Osteoblast (primary cell): ENCODE results near the gene KREMEN1. TPM values are rescaled to one million over a fixed set of nuclear protein-coding genes. Genes with fewer than 3 reads are reported as not detected.
A peak's percentile ranks its signal among the peaks of the same experiment; 100 is the strongest.

ENCODE experiments used
- DNase-seq: peaks from one replicate; pipeline ENCODE4 v3.0.0; 2011; ENCODE audit warnings: low spot score, mixed read lengths; ENCODE audit not compliant: insufficient read length; ENCODE audit errors: missing footprints
- H2AFZ ChIP-seq: 2 replicates; pipeline ENCODE4 v1.6.0; 2011; ENCODE audit warnings: mild to moderate bottlenecking, low read length
- H3K27ac ChIP-seq: 2 replicates; pipeline ENCODE4 v1.5.1; 2011; ENCODE audit warnings: mild to moderate bottlenecking, low read depth, low read length, moderate library complexity
- H3K27me3 ChIP-seq: 2 replicates; pipeline ENCODE4 v1.6.0; 2012; ENCODE audit warnings: mild to moderate bottlenecking, control low read depth, inconsistent platforms, low read length, moderate library complexity; ENCODE audit not compliant: insufficient read depth
- H3K36me3 ChIP-seq: 2 replicates; pipeline ENCODE4 v1.5.1; 2011; ENCODE audit warnings: mild to moderate bottlenecking, low read length, control low read depth, moderate library complexity; ENCODE audit not compliant: insufficient read depth
- H3K4me1 ChIP-seq: 2 replicates; pipeline ENCODE4 v1.5.1; 2011; ENCODE audit warnings: mild to moderate bottlenecking, low read length, control low read depth, moderate library complexity; ENCODE audit not compliant: insufficient read depth
- H3K4me2 ChIP-seq: 2 replicates; pipeline ENCODE4 v1.6.0; 2011; ENCODE audit warnings: mild to moderate bottlenecking, low read length; ENCODE audit not compliant: insufficient read depth
- H3K4me3 ChIP-seq: fragments of 200-600 bp; sonication (generic); 3 replicates; pipeline ENCODE4 v1.5.1; 2012; ENCODE audit warnings: mild to moderate bottlenecking, low read length, inconsistent platforms; ENCODE audit not compliant: insufficient read depth
- H3K79me2 ChIP-seq: 2 replicates; pipeline ENCODE4 v1.6.0; 2012; ENCODE audit warnings: mild to moderate bottlenecking, low read length, control low read depth, inconsistent platforms; ENCODE audit not compliant: insufficient read depth
- H3K9me3 ChIP-seq: 2 replicates; pipeline ENCODE4 v1.5.1; 2011; ENCODE audit warnings: low read depth, low read length, control low read depth
- H4K20me1 ChIP-seq: 2 replicates; pipeline ENCODE4 v1.6.0; 2012; ENCODE audit warnings: mild to moderate bottlenecking, low read length, control low read depth; ENCODE audit not compliant: insufficient read depth
- CTCF ChIP-seq: IDR thresholded peaks from 2 replicates; pipeline ENCODE4 v1.5.1; 2011; ENCODE audit warnings: mild to moderate bottlenecking, low read depth, low read length, moderate library complexity; ENCODE audit errors: extremely low read depth
- total RNA-seq: library from RNA; depleted of rRNA; stranded (reverse); fragments of >200 nt; gene quantifications from 2 replicates; pipeline ENCODE4 v1.2.3, GENCODE V29; 2012

The KREMEN1 gene
- total RNA-seq, 1 donor, result 6.5 TPM

- Histone ChIP-seq H3K27ac (no peak overlapping the region), H3K36me3 (no peaks in the 10 kb centered on the region), H4K20me1 (peaks cover under 1% of the 10 kb centered on the region), H3K9me3 (no peaks in the 10 kb centered on the region), H3K4me2 (no peak overlapping the region), H3K4me3 (no peak overlapping the region), H3K4me1 (peaks cover 27% of the 10 kb centered on the region), H3K27me3 (no peaks in the 10 kb centered on the region), H2AFZ (no peak overlapping the region), H3K79me2 (no peaks in the 10 kb centered on the region)
- no peak for TF ChIP-seq CTCF
- DNase-seq, result no peak
These were observed 44.4 kb upstream of the KREMEN1 start for GRCh38 chr22:29028468-29028867.

DNA sequence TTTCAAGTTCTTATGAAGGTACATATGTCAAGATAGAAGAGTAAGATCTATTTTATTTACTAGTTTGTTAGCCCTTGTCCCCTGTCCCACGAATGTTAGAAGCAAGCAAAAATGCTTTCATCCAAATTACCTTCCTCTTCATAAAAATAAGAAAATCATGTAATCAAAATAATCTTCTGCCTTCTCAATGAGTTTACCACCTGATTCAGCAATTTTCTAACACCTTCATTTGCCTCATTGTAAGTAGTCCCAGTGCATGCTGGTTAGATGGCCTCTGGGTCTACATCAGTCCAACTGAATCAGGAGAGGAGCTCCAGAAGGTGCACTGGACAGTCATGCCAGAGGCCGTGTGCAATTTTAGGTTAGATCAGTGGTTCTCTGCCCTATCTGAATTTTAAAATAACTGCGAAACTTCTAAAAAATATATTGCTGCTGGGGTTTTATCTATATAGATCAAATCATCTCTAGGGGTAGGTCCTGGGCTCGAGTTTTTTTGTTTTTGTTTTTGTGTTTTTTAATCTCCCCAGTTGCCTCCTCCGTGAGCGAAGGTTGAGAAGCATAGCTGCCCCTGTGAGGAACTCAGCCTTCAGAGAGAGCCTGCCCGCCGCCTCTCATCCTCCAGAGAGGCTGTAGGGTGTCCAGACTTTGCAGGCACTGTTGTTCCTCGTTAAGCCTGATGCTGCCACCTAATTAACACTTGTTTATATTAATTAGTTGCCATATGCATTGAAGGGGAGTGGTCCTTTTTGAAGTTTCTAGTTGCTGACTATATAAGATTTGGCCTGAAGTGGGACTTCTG is 43.4 kb upstream of the KREMEN1 start:
- Histone ChIP-seq H3K27ac (no peak overlapping the region), H3K9me3 (no peaks in the 10 kb centered on the region), H3K4me2 (no peak overlapping the region)

DNA sequence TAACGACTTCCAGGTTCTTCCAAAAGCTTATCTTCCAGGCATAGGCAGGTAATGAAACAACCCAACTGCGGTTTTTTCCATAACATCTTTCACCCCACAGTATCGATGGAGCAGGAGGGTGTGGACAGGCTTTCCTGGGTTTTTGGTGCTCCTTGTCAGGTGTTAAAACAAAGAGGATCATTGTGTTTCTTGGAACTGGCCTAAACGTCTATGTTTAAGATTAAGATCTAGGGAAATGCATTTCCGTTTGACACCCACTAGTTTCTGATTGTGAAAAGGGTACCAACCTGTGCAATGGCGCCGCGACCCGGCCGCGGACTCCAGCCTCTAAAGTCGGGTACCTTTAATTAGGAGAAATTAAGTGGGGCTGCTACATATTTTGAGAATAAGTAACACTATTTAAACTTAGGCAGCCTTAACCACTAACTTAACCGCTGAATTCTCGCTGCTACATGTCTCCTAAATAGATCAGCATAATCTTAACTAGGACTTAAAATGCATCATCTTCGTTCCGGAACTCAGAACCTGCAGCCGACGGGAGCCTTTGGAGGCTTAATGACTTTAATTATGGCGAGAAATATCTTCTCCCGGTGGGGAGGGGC is 42.7 kb upstream of the KREMEN1 start:
- Histone ChIP-seq H3K27me3 (no peaks in the 10 kb centered on the region), H3K36me3 (no peaks in the 10 kb centered on the region), H4K20me1 (no peaks in the 10 kb centered on the region), H3K9me3 (no peaks in the 10 kb centered on the region), H3K79me2 (peaks cover 3% of the 10 kb centered on the region), H3K27ac (peak overlapping the region; percentile 94), H3K4me2 (peak overlapping the region; percentile 80), H3K4me1 (peaks cover 27% of the 10 kb centered on the region), H3K4me3 (peak overlapping the region; percentile 60), H2AFZ (peak overlapping the region; percentile 56)
- DNase-seq, result no peak
- TF ChIP-seq CTCF, result no peak

More for the DNA sequence above, 43.4 kb upstream of the KREMEN1 start:
- H3K36me3 ChIP-seq, result no peaks in the 10 kb centered on the region
- no peak for DNase-seq
- no peaks in the 10 kb centered on the region for H4K20me1 ChIP-seq
- H3K27me3 ChIP-seq, result no peaks in the 10 kb centered on the region
- peaks cover 27% of the 10 kb centered on the region for H3K4me1 ChIP-seq
- H3K79me2 ChIP-seq, result peaks cover 3% of the 10 kb centered on the region
- H3K4me3 ChIP-seq, result no peak overlapping the region
- no peak for TF ChIP-seq CTCF
- no peak overlapping the region for H2AFZ ChIP-seq

DNA sequence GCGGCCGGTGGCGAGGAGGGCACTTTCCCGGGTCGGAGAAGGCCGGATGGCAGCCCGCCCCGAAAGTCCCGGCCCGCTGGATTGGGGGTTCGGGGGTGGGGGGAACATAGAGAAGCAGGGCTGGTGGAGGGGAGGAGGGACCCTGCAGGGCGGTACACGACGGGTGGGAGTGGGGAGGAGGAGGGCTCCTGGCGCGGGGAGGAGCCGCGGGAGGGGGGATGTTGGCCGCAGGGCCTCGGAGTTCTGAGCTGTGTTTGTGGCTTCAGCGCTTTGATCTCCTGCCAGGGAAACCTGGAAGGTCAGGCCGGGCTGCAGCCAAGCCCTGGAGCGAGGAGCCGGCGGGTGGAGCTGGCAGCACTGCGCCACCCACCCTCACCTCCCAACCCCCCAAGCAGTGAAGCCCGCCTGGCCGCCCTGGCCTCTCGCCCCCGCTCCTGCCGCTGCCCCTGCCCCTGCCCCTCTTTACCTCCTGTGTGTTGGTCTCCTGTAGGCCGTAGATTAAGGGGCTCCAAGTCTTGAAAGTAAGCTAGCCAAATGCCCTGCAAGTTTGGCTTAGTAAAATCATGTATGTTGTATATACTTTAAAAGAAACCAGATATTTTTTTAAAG is 42.1 kb upstream of the KREMEN1 start:
- no peak for TF ChIP-seq CTCF
- H3K27me3 ChIP-seq, result no peaks in the 10 kb centered on the region
- no peaks in the 10 kb centered on the region for H4K20me1 ChIP-seq
- peak overlapping the region; percentile 60 for H3K4me3 ChIP-seq
- H2AFZ ChIP-seq, result peak overlapping the region; percentile 86
- peak overlapping the region; percentile 80 for H3K4me2 ChIP-seq
- peaks cover 27% of the 10 kb centered on the region for H3K4me1 ChIP-seq
- H3K36me3 ChIP-seq, result no peaks in the 10 kb centered on the region
- peaks cover 3% of the 10 kb centered on the region for H3K79me2 ChIP-seq
- H3K9me3 ChIP-seq, result no peaks in the 10 kb centered on the region
- H3K27ac ChIP-seq, result peak overlapping the region; percentile 94
- peak; percentile 90 for DNase-seq
